Measurements from ENCODE around the gene YAF2. TPM values are rescaled to one million over a fixed set of nuclear protein-coding genes. Genes with fewer than 3 reads are reported as not detected.

The YAF2 gene
- total RNA-seq, 2 donors from 2014 or later: 19.4 to 27.3 TPM

DNA sequence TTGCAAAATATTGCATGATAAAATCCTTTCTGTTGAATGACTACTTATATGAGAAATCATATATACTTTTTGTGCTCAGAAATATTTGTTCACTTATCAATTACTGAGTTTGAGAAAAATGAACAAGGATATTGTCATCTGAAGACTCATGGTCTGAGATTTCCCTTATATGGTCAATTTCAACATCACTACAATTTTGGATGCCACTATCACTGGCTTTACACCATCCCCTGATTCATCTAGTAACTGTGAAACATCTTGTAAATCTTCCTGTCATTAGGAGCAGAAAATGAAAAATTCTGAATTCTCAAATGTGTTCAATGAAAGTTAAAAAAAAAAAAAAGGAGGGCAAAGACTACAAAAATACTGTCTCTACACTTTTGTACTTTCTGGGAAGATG, 71.5 kb downstream of the YAF2 start:
- H3K36me3 Mint-ChIP-seq (ENCODE audit: low read depth): peaks cover 10% of the 10 kb centered on the region

DNA sequence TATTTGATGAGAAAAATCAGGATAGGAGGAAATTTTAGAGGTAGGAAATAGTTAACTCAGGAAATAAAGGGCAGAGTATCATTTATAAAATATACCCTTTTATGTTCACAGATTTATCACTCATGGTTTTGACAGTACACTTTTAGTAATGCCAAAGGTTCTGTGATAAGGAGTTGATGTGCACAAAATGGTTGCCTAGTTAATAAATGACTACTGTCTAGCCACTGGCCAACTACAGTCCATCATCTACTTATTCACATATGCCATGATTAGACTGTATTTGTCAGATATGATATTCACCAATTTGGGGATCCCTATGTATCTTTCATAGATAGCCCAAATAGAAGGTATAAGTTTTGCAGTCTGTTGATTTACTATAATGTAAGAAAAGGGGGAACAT, 74.1 kb downstream of the YAF2 start:
- Histone ChIP-seq H3K27me3 (ENCODE audit: control insufficient read depth, insufficient read depth, low read length, poor library complexity, severe bottlenecking) (no peaks in the 10 kb centered on the region), H3K4me1 (ENCODE audit: control insufficient read depth, insufficient read depth, low read length) (no peaks in the 10 kb centered on the region), H3K4me3 (ENCODE audit: low read length) (no peak overlapping the region), H3K27ac (ENCODE audit: low read depth, low read length) (no peak overlapping the region), H3K9ac (ENCODE audit: extremely low read depth, low read length, poor library complexity, severe bottlenecking) (no peak overlapping the region), H3K36me3 (ENCODE audit: control insufficient read depth, insufficient read depth, low read length) (peaks cover 16% of the 10 kb centered on the region), H3K9me3 (ENCODE audit: control insufficient read depth, low read length) (no peaks in the 10 kb centered on the region)
- Mint-ChIP-seq H3K27me3 (ENCODE audit: insufficient read depth) (no peaks in the 10 kb centered on the region), H3K4me3 (no peak overlapping the region), H3K4me1 (no peaks in the 10 kb centered on the region), H3K36me3 (ENCODE audit: low read depth) (peaks cover 5% of the 10 kb centered on the region), H3K27ac (no peak overlapping the region), H3K9me3 (no peaks in the 10 kb centered on the region)
- TF ChIP-seq, protein P1, sequence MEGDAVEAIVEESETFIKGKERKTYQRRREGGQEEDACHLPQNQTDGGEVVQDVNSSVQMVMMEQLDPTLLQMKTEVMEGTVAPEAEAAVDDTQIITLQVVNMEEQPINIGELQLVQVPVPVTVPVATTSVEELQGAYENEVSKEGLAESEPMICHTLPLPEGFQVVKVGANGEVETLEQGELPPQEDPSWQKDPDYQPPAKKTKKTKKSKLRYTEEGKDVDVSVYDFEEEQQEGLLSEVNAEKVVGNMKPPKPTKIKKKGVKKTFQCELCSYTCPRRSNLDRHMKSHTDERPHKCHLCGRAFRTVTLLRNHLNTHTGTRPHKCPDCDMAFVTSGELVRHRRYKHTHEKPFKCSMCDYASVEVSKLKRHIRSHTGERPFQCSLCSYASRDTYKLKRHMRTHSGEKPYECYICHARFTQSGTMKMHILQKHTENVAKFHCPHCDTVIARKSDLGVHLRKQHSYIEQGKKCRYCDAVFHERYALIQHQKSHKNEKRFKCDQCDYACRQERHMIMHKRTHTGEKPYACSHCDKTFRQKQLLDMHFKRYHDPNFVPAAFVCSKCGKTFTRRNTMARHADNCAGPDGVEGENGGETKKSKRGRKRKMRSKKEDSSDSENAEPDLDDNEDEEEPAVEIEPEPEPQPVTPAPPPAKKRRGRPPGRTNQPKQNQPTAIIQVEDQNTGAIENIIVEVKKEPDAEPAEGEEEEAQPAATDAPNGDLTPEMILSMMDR (conservative IDR thresholded peaks at IDR 0.05): no peak
- DNase-seq: no peak

More for the DNA sequence above, 71.5 kb downstream of the YAF2 start:
- Histone ChIP-seq H3K36me3 (ENCODE audit: control insufficient read depth, insufficient read depth, low read length) (peaks cover 7% of the 10 kb centered on the region), H3K9me3 (ENCODE audit: control insufficient read depth, low read length) (no peaks in the 10 kb centered on the region), H3K9ac (ENCODE audit: extremely low read depth, low read length, poor library complexity, severe bottlenecking) (no peak overlapping the region), H3K4me1 (ENCODE audit: control insufficient read depth, insufficient read depth, low read length) (no peaks in the 10 kb centered on the region), H3K27me3 (ENCODE audit: control insufficient read depth, insufficient read depth, low read length, poor library complexity, severe bottlenecking) (no peaks in the 10 kb centered on the region), H3K27ac (ENCODE audit: low read depth, low read length) (no peak overlapping the region), H3K4me3 (ENCODE audit: low read length) (no peak overlapping the region)
- no peaks in the 10 kb centered on the region for H3K27me3 Mint-ChIP-seq (ENCODE audit: insufficient read depth)
- TF ChIP-seq, protein P1 (conservative IDR thresholded peaks at IDR 0.05): no peak
- H3K27ac Mint-ChIP-seq: no peak overlapping the region
- no peak overlapping the region for H3K4me3 Mint-ChIP-seq
- no peaks in the 10 kb centered on the region for H3K9me3 Mint-ChIP-seq
- no peak for DNase-seq
- no peaks in the 10 kb centered on the region for H3K4me1 Mint-ChIP-seq

DNA sequence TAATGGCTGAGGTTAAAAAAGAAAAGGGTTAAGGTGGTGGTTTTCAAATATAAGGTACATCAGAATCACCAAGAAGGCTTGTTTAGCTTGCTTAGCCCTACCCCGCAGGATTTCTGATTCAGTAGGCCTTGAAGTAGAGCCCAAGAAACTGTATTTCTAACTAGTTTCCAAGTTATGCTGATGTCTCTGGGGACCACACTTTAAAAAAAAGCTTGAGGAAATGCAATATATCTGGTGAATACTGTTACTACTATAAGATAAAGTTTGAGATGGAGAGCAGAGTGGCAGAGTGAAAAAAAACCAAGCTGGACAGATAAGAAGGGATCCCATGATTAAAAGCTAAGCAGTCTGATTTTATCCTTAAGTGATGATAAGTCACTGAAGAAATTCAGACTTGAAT, 75.1 kb downstream of the YAF2 start:
- Mint-ChIP-seq H3K27ac (no peak overlapping the region), H3K4me3 (no peak overlapping the region), H3K9me3 (no peaks in the 10 kb centered on the region), H3K27me3 (ENCODE audit: insufficient read depth) (no peaks in the 10 kb centered on the region), H3K36me3 (ENCODE audit: low read depth) (peaks cover 5% of the 10 kb centered on the region), H3K4me1 (no peaks in the 10 kb centered on the region)
- Histone ChIP-seq H3K9ac (ENCODE audit: extremely low read depth, low read length, poor library complexity, severe bottlenecking) (no peak overlapping the region), H3K4me3 (ENCODE audit: low read length) (no peak overlapping the region), H3K27ac (ENCODE audit: low read depth, low read length) (no peak overlapping the region), H3K4me1 (ENCODE audit: control insufficient read depth, insufficient read depth, low read length) (no peaks in the 10 kb centered on the region), H3K9me3 (ENCODE audit: control insufficient read depth, low read length) (no peaks in the 10 kb centered on the region), H3K36me3 (ENCODE audit: control insufficient read depth, insufficient read depth, low read length) (peaks cover 23% of the 10 kb centered on the region), H3K27me3 (ENCODE audit: control insufficient read depth, insufficient read depth, low read length, poor library complexity, severe bottlenecking) (no peaks in the 10 kb centered on the region)
- TF ChIP-seq, protein P1 (conservative IDR thresholded peaks at IDR 0.05): no peak
- no peak for DNase-seq
- whole genome bisulfite sequencing, 2 experiments (ENCODE audit: insufficient coverage in 1 of 2, insufficient read length in 1 of 2): 91 to 100% methylated on average over 1 of the region's 1 CpG

All from endodermal cell (in vitro differentiated cells).